ENCODE measurements around the gene LRPAP1. TPM values are rescaled to one million over a fixed set of nuclear protein-coding genes. Genes with fewer than 3 reads are reported as not detected.
"Not testable (repeated sequence)": the region's sequence is repeated elsewhere in the genome, so short reads cannot be mapped to it uniquely, and the experiment has no call there.

LRPAP1 gene
- polyA plus RNA-seq, 1 of the 3 experiments (the other 2 are of a cell fraction): 209 TPM

DNA sequence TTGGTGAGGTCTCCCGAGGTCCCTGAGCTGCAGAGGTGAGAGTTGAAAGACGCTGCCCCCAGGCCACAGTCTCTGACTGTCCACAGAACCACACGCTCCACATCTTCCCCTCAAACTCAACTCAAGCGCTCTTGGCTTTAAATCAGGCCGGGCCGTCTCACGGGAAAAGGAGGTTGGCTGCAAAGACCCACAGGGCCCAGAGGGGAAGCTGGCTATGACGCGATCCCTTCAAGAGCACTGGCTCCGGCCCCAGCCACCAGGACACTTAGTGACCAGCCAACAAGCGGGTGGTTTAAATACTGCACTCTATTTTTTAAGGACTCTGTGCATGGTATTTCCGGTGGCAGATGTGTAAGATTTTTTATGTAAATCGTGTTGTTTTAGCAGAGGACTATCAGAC is 19.9 kb downstream of the LRPAP1 start:
- Histone ChIP-seq H3K4me3 (ENCODE audit: low read depth in 2 of 2, low read length in 1 of 2) (no peak overlapping the region), H3K9me2 (no peaks in the 10 kb centered on the region), H3K9me3 (no peaks in the 10 kb centered on the region), H3F3A (replicated peaks; ENCODE audit: insufficient read depth) (no peaks in the 10 kb centered on the region), H4K20me1 (ENCODE audit: insufficient read depth) (no peaks in the 10 kb centered on the region), H3K27ac (ENCODE audit: low read depth in 2 of 2, low read length in 1 of 2) (no peak overlapping the region), H3K36me3 (replicated peaks in 1 of 2; ENCODE audit: control insufficient read depth in 1 of 2, insufficient read depth in 2 of 2, low read length in 1 of 2) (peaks cover 17 to 73% of the 10 kb centered on the region in 2 experiments), H3K4me1 (ENCODE audit: control insufficient read depth in 1 of 2, insufficient read depth in 2 of 2, low read depth in 1 of 2, low read length in 1 of 2) (no peaks in the 10 kb centered on the region), H3K27me3 (ENCODE audit: insufficient read depth) (no peaks in the 10 kb centered on the region), H3K9ac (no peak overlapping the region), H2AFZ (ENCODE audit: low read depth) (no peak overlapping the region), H3K4me2 (no peak overlapping the region), H3K79me2 (ENCODE audit: insufficient read depth) (no peaks in the 10 kb centered on the region; the same call in 1 of the 2 replicates)
- CTCF ChIA-PET: interaction anchor here (1.7 kb wide), 1 partner anchor 16 kb away, joined by 6 read pairs; no protein-coding TSS in a partner anchor
- POLR2A ChIA-PET: no interaction called here
- no peak for DNase-seq
- 93% methylated on average over 11 of the region's 13 CpGs for WGBS (ENCODE audit: low lambda C conversion rate)
- TF ChIP-seq SMC3 (IDR thresholded peaks at IDR 0.05; ENCODE audit: low read depth, low read length): no peak
- no peak for TF ChIP-seq MXI1 (IDR thresholded peaks at IDR 0.05; ENCODE audit: low read depth, low read length)
- TF ChIP-seq TEAD4 (IDR thresholded peaks at IDR 0.05; ENCODE audit: borderline replicate concordance, insufficient read depth): no peak
- no peak for TF ChIP-seq FOSL2 (IDR thresholded peaks at IDR 0.05; ENCODE audit: borderline replicate concordance, low read depth)
- no peak for TF ChIP-seq SIN3A (IDR thresholded peaks at IDR 0.05; ENCODE audit: borderline replicate concordance, low read depth, low read length)

DNA sequence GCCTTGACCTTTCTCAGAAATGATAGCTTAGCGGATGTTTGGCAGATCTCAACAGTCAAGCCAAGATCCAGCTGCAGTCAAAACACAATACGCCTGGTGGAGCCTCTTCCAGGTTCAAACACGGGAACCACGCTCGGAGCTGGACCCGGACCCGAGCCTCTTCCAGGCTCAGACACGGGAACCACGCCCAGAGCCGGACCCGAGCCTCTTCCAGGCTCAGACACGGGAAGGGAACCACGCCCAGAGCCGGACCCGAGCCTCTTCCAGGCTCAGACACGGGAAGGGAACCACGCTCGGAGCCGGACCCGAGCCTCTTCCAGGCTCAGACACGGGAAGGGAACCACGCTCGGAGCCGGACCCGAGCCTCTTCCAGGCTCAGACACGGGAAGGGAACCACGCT is 20.6 kb downstream of the LRPAP1 start:
- POLR2A ChIA-PET; H3F3A ChIP-seq (replicated peaks; ENCODE audit: insufficient read depth); H3K79me2 ChIP-seq (ENCODE audit: insufficient read depth); H4K20me1 ChIP-seq (ENCODE audit: insufficient read depth); H3K27me3 ChIP-seq (ENCODE audit: insufficient read depth); H3K4me1 ChIP-seq (ENCODE audit: control insufficient read depth in 1 of 2, insufficient read depth in 2 of 2, low read depth in 1 of 2, low read length in 1 of 2); H3K9me3 ChIP-seq; H3K9me2 ChIP-seq; DNase-seq; H3K4me2 ChIP-seq; CTCF ChIA-PET; H3K4me3 ChIP-seq (ENCODE audit: low read depth in 2 of 2, low read length in 1 of 2); H3K9ac ChIP-seq; H2AFZ ChIP-seq (ENCODE audit: low read depth); H3K27ac ChIP-seq (ENCODE audit: low read depth in 2 of 2, low read length in 1 of 2): not testable (repeated sequence)
- WGBS (ENCODE audit: low lambda C conversion rate): 93% methylated on average over 6 of the region's 27 CpGs
- H3K36me3 ChIP-seq (replicated peaks in 1 of 2; ENCODE audit: control insufficient read depth in 1 of 2, insufficient read depth in 2 of 2, low read length in 1 of 2): peaks cover 18 to 72% of the 10 kb centered on the region in 2 experiments

DNA sequence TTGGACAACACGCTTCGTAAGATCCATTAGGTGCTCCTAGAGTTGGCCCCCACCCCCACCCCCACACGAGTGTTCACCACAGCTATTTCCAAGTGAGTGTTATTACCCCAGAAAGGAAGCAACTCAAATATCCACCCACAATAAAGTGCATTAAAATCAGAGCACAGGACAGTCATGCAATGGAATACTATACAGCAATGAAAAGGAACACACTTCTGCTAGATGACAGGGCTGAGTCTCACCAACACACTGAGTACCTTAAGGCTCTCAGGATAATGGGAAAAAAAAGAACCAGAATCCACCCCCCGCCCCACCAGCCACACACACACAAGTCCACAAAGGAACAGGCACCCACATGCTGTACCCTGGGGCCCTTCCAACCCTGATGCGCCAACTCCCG is 21.0 kb downstream of the LRPAP1 start:
- no peaks in the 10 kb centered on the region for H4K20me1 ChIP-seq (ENCODE audit: insufficient read depth)
- ChIA-PET CTCF (no interaction called here), POLR2A (no interaction called here)
- no peak overlapping the region for H2AFZ ChIP-seq (ENCODE audit: low read depth)
- H3K4me2 ChIP-seq: no peak overlapping the region
- no peaks in the 10 kb centered on the region; the same call in 1 of the 2 replicates for H3K79me2 ChIP-seq (ENCODE audit: insufficient read depth)
- no peaks in the 10 kb centered on the region for H3F3A ChIP-seq (replicated peaks; ENCODE audit: insufficient read depth)
- no peaks in the 10 kb centered on the region for H3K9me3 ChIP-seq
- no peak overlapping the region for H3K27ac ChIP-seq (ENCODE audit: low read depth in 2 of 2, low read length in 1 of 2)
- peaks cover 18 to 68% of the 10 kb centered on the region in 2 experiments for H3K36me3 ChIP-seq (replicated peaks in 1 of 2; ENCODE audit: control insufficient read depth in 1 of 2, insufficient read depth in 2 of 2, low read length in 1 of 2)
- no peak overlapping the region for H3K4me3 ChIP-seq (ENCODE audit: low read depth in 2 of 2, low read length in 1 of 2)
- no peak for DNase-seq
- H3K9me2 ChIP-seq: no peaks in the 10 kb centered on the region
- H3K4me1 ChIP-seq (ENCODE audit: control insufficient read depth in 1 of 2, insufficient read depth in 2 of 2, low read depth in 1 of 2, low read length in 1 of 2): no peaks in the 10 kb centered on the region
- WGBS (ENCODE audit: low lambda C conversion rate): 97% methylated on average over 6 of the region's 6 CpGs
- no peaks in the 10 kb centered on the region for H3K27me3 ChIP-seq (ENCODE audit: insufficient read depth)
- H3K9ac ChIP-seq: no peak overlapping the region
- TF ChIP-seq RFX5 (IDR thresholded peaks at IDR 0.05; ENCODE audit: low read length) (no peak), TCF12 (IDR thresholded peaks at IDR 0.05) (no peak), POLR2AphosphoS5 (IDR thresholded peaks at IDR 0.05; ENCODE audit: low read depth, low read length) (no peak)

Measured in SK-N-SH (cell line).